H1 (cell line): ENCODE data around the gene LSM4. TPM values are rescaled to one million over a fixed set of nuclear protein-coding genes. Genes with fewer than 3 reads are reported as not detected.
A peak's percentile ranks its signal among the peaks of the same experiment; 100 is the strongest.

Experiments
- CTCF ChIA-PET: fragments of 300-600 bp; sonication (Branson Sonifier 250); formaldehyde crosslinking; loops from one replicate; lab custom pipeline; 2021; ENCODE audit not compliant: partially characterized antibody; lab: Charles Lee
- POLR2A ChIA-PET: fragments of 300-600 bp; sonication (Branson Sonifier 250); formaldehyde crosslinking; loops from one replicate; lab custom pipeline; 2021; ENCODE audit warnings: inconsistent platforms; ENCODE audit not compliant: partially characterized antibody; lab: Charles Lee
- DNase-seq, 2 experiments: peaks; one replicate each; pipeline versions ENCODE4 v3.0.0 to v3.0.0-alpha.2; 2010 to 2022; ENCODE audit warnings: low spot score in 2 of 2, low read depth in 1 of 2, mixed read lengths in 1 of 2
- FAIRE-seq: peaks from 2 replicates; lab custom pipeline; 2011; peaks lifted over from hg19 to GRCh38; lab: Jason Lieb, UNC
- H2AFZ ChIP-seq: 2 replicates; pipeline ENCODE4 v1.8.1; 2012; ENCODE audit warnings: low read length, inconsistent platforms
- H2AK5ac ChIP-seq: 2 replicates; pipeline ENCODE4 v1.6.1; 2013; ENCODE audit warnings: low read depth, low read length
- H2BK120ac ChIP-seq: replicated peaks from 2 replicates; pipeline ENCODE3; 2013; ENCODE audit warnings: low read depth, low read length, inconsistent platforms
- H2BK12ac ChIP-seq: 2 replicates; pipeline ENCODE4 v1.6.1; 2013; ENCODE audit warnings: low read depth, low read length
- H2BK15ac ChIP-seq: 2 replicates; pipeline ENCODE4 v1.6.1; 2013; ENCODE audit warnings: low read length
- H2BK20ac ChIP-seq: 2 replicates; pipeline ENCODE4 v1.6.1; 2013; ENCODE audit warnings: low read length
- H2BK5ac ChIP-seq: 2 replicates; pipeline ENCODE4 v1.6.1; 2013; ENCODE audit warnings: low read depth, low read length
- H3K14ac ChIP-seq: 2 replicates; pipeline ENCODE4 v1.6.1; 2013; ENCODE audit warnings: inconsistent platforms; ENCODE audit not compliant: insufficient read length
- H3K18ac ChIP-seq: 2 replicates; pipeline ENCODE4 v1.6.1; 2013; ENCODE audit warnings: low read length; ENCODE audit errors: extremely low read depth
- H3K23ac ChIP-seq: 2 replicates; pipeline ENCODE4 v1.6.1; 2013; ENCODE audit warnings: inconsistent platforms; ENCODE audit not compliant: insufficient read length
- H3K23me2 ChIP-seq: 2 replicates; pipeline ENCODE4 v1.6.1; 2013; ENCODE audit warnings: low read depth, low read length
- H3K27ac ChIP-seq: 2 replicates; pipeline ENCODE4 v1.6.1; 2011; ENCODE audit warnings: low read depth, low read length, inconsistent platforms
- H3K27me3 ChIP-seq, 4 experiments: replicated peaks in 1 of 4; 1 replicate in 1 of 4; 2 replicates in 3 of 4; pipeline versions ENCODE4 v1.6.1 to v1.8.1; 2011 to 2013; ENCODE audit warnings: low read length in 3 of 4, mild to moderate bottlenecking in 3 of 4, inconsistent platforms in 2 of 4, mixed read lengths in 2 of 4, moderate library complexity in 1 of 4; ENCODE audit not compliant: control insufficient read depth in 3 of 4, insufficient read depth in 3 of 4; ENCODE audit errors: extremely low read depth in 1 of 4
- H3K36me3 ChIP-seq, 4 experiments: 2 replicates each; pipeline versions ENCODE4 v1.6.1 to v1.8.1; 2011 to 2013; ENCODE audit warnings: mild to moderate bottlenecking in 4 of 4, low read length in 3 of 4, moderate library complexity in 2 of 4, control low read depth in 1 of 4, inconsistent platforms in 1 of 4; ENCODE audit not compliant: insufficient read depth in 4 of 4, control insufficient read depth in 2 of 4
- H3K4ac ChIP-seq: replicated peaks from 2 replicates; pipeline ENCODE3; 2013; ENCODE audit warnings: low read length, low read depth, mixed read lengths, inconsistent platforms; ENCODE audit not compliant: insufficient read length
- H3K4me1 ChIP-seq, 4 experiments: replicated peaks in 1 of 4; 1 replicate in 1 of 4; 2 replicates in 3 of 4; pipeline versions ENCODE4 v1.6.1 to v1.8.1; 2011 to 2013; ENCODE audit warnings: low read length in 3 of 4, inconsistent platforms in 2 of 4, mixed read lengths in 1 of 4; ENCODE audit not compliant: insufficient read depth in 4 of 4, control insufficient read depth in 3 of 4
- H3K4me2 ChIP-seq, 2 experiments: 2 replicates each; pipeline versions ENCODE4 v1.6.1 to v1.8.1; 2011 to 2013; ENCODE audit warnings: low read depth in 2 of 2, low read length in 2 of 2, control low read depth in 1 of 2, inconsistent platforms in 1 of 2, mild to moderate bottlenecking in 1 of 2; ENCODE audit not compliant: insufficient read depth in 1 of 2
- H3K4me3 ChIP-seq, 4 experiments: fragments of 200-600, 300-600 bp in 1 of 4; sonication (generic), shearing (Covaris generic), sonication (Bioruptor Twin) in 1 of 4; 2 replicates each; pipeline versions ENCODE4 v1.5.1 to v1.8.1; 2011 to 2016; ENCODE audit warnings: low read length in 4 of 4, low read depth in 3 of 4, control low read depth in 2 of 4, inconsistent platforms in 2 of 4, mild to moderate bottlenecking in 2 of 4, mixed read lengths in 1 of 4, moderate library complexity in 1 of 4; ENCODE audit not compliant: insufficient read depth in 2 of 4; ENCODE audit errors: extremely low read depth in 1 of 4
- H3K56ac ChIP-seq: replicated peaks from 2 replicates; pipeline ENCODE3; 2013; ENCODE audit warnings: low read depth, mild to moderate bottlenecking, mixed read lengths, low read length, inconsistent platforms; ENCODE audit not compliant: insufficient read length
- H3K79me1 ChIP-seq: 2 replicates; pipeline ENCODE4 v1.6.1; 2013; ENCODE audit warnings: low read depth, low read length, control low read depth
- H3K79me2 ChIP-seq, 2 experiments: 2 replicates each; pipeline versions ENCODE4 v1.6.1 to v1.8.1; 2012 to 2013; ENCODE audit warnings: low read length in 2 of 2, mild to moderate bottlenecking in 2 of 2, inconsistent platforms in 1 of 2; ENCODE audit not compliant: insufficient read depth in 2 of 2, control insufficient read depth in 1 of 2
- H3K9ac ChIP-seq, 4 experiments: replicated peaks in 1 of 4; 1 replicate in 1 of 4; 2 replicates in 3 of 4; pipeline versions ENCODE4 v1.6.1 to v1.8.1; 2011 to 2013; ENCODE audit warnings: low read depth in 3 of 4, low read length in 3 of 4, control low read depth in 2 of 4, mild to moderate bottlenecking in 2 of 4, moderate library complexity in 2 of 4, inconsistent platforms in 1 of 4; ENCODE audit errors: extremely low read depth in 1 of 4
- H3K9me3 ChIP-seq, 2 experiments: 2 replicates each; pipeline versions ENCODE4 v1.6.1 to v1.8.1; 2012 to 2013; ENCODE audit warnings: mild to moderate bottlenecking in 2 of 2, moderate library complexity in 2 of 2, control low read depth in 1 of 2, inconsistent platforms in 1 of 2, low read depth in 1 of 2, low read length in 1 of 2, mixed read lengths in 1 of 2; ENCODE audit not compliant: insufficient read depth in 2 of 2
- H4K20me1 ChIP-seq, 2 experiments: replicated peaks in 1 of 2; 2 replicates each; pipeline versions ENCODE3 to v1.8.1; 2011 to 2013; ENCODE audit warnings: inconsistent platforms in 2 of 2, low read length in 2 of 2, mild to moderate bottlenecking in 1 of 2; ENCODE audit not compliant: insufficient read depth in 2 of 2, control insufficient read depth in 1 of 2
- H4K5ac ChIP-seq: 2 replicates; pipeline ENCODE4 v1.6.1; 2013; ENCODE audit warnings: low read length, low read depth, mixed read lengths, inconsistent platforms; ENCODE audit not compliant: insufficient read length
- H4K8ac ChIP-seq: 2 replicates; pipeline ENCODE4 v1.8.0; 2013; ENCODE audit warnings: mild to moderate bottlenecking, moderate library complexity, low read length, inconsistent platforms; ENCODE audit not compliant: insufficient read depth; ENCODE audit errors: extremely low read depth
- H4K91ac ChIP-seq: replicated peaks from 2 replicates; pipeline ENCODE3; 2013; ENCODE audit warnings: low read length, mixed read lengths, inconsistent platforms; ENCODE audit not compliant: insufficient read length
- EZH2 ChIP-seq: fragments of 200-600 bp; sonication (generic); IDR thresholded peaks from 2 replicates; pipeline ENCODE4 v1.7.1; 2012; ENCODE audit warnings: low read depth, mild to moderate bottlenecking, moderate library complexity, low read length, inconsistent platforms; ENCODE audit not compliant: severe bottlenecking
- FOSL1 ChIP-seq: IDR thresholded peaks from 2 replicates; pipeline ENCODE4 v1.6.1; 2011; ENCODE audit warnings: mild to moderate bottlenecking, low read depth, low read length, moderate library complexity; ENCODE audit not compliant: insufficient read depth
- PHF8 ChIP-seq: fragments of 200-600 bp; sonication (generic); conservative IDR thresholded peaks from 2 replicates; pipeline ENCODE4 v1.7.1; 2012; ENCODE audit warnings: low read depth, mild to moderate bottlenecking, inconsistent platforms, low read length, moderate library complexity
- POU5F1 ChIP-seq: IDR thresholded peaks from 2 replicates; pipeline ENCODE4 v1.6.1; 2011; ENCODE audit warnings: low read depth, mild to moderate bottlenecking, low read length, moderate library complexity
- RAD21 ChIP-seq, 2 experiments: IDR thresholded peaks in 1 of 2; conservative IDR thresholded peaks in 1 of 2; 2 replicates each; pipeline ENCODE4 v1.6.1; 2011; ENCODE audit warnings: low read depth in 2 of 2, low read length in 2 of 2, improper control_type of control experiment in 1 of 2, inconsistent platforms in 1 of 2, mild to moderate bottlenecking in 1 of 2, moderate library complexity in 1 of 2
- SP1 ChIP-seq: IDR thresholded peaks from 2 replicates; pipeline ENCODE4 v1.6.1; 2011; ENCODE audit warnings: low read depth, low read length
- SP4 ChIP-seq: IDR thresholded peaks from 2 replicates; pipeline ENCODE4 v1.6.1; 2012; ENCODE audit warnings: low read length, inconsistent platforms
- SRF ChIP-seq: IDR thresholded peaks from 2 replicates; pipeline ENCODE4 v1.6.1; 2011; ENCODE audit warnings: mild to moderate bottlenecking, low read depth, low read length, moderate library complexity
- TAF1 ChIP-seq: IDR thresholded peaks from 2 replicates; pipeline ENCODE4 v1.6.1; 2011; ENCODE audit warnings: mild to moderate bottlenecking, low read depth, low read length
- TBP ChIP-seq: IDR thresholded peaks from 2 replicates; pipeline ENCODE4 v1.6.1; 2011; ENCODE audit warnings: low read depth, low read length, improper control_type of control experiment
- WGBS, 2 experiments: shearing (Covaris generic) in 1 of 2; methylation state at CpG; one replicate each; pipeline versions ENCODE4 v1.1.6 to v1.1.7; 2013 to 2015; ENCODE audit warnings: low lambda C conversion rate in 2 of 2, mixed read lengths in 2 of 2, inconsistent platforms in 1 of 2, low coverage in 1 of 2, missing lambda C conversion rate in 1 of 2; ENCODE audit not compliant: insufficient replicate concordance in 2 of 2, insufficient coverage in 1 of 2, insufficient read length in 1 of 2; ENCODE audit errors: extremely low coverage in 1 of 2, missing lambda C conversion rate in 1 of 2; 5-methylcytosine and 5-hydroxymethylcytosine counted together
- polyA plus RNA-seq, 7 experiments: library from polyadenylated mRNA; depleted of rRNA in 3 of 7; stranded (reverse) in 5 of 7; unstranded in 2 of 7; fragments of >200 nt in 5 of 7; fragments of 200-250 nt in 2 of 7; gene quantifications; 1 replicate in 5 of 7; 2 replicates in 1 of 7; 4 replicates in 1 of 7; pipeline versions ENCODE4 v1.2.1 to v1.2.3, GENCODE V29; 2011 to 2013; ENCODE audit warnings: missing spikeins in 2 of 7, mixed read lengths in 2 of 7
- total RNA-seq: library from RNA; stranded (reverse); fragmentation: NEBNext Ultra II Directional; extraction: Animal tissue kit (Norgen Biotek cat#: 25700); gene quantifications from 2 replicates; pipeline ENCODE4 v1.2.1, GENCODE V29; 2021
- TF ChIP-seq, protein P1 (sequence below): IDR thresholded peaks from 2 replicates; pipeline ENCODE4 v1.6.1; 2012; ENCODE audit warnings: inconsistent platforms

The LSM4 gene
- total and polyA plus RNA-seq, 2 of the 8 experiments (the other 6 are each of a cell fraction or from before 2014, with no cell fraction given) = 302 to 319 TPM

DNA sequence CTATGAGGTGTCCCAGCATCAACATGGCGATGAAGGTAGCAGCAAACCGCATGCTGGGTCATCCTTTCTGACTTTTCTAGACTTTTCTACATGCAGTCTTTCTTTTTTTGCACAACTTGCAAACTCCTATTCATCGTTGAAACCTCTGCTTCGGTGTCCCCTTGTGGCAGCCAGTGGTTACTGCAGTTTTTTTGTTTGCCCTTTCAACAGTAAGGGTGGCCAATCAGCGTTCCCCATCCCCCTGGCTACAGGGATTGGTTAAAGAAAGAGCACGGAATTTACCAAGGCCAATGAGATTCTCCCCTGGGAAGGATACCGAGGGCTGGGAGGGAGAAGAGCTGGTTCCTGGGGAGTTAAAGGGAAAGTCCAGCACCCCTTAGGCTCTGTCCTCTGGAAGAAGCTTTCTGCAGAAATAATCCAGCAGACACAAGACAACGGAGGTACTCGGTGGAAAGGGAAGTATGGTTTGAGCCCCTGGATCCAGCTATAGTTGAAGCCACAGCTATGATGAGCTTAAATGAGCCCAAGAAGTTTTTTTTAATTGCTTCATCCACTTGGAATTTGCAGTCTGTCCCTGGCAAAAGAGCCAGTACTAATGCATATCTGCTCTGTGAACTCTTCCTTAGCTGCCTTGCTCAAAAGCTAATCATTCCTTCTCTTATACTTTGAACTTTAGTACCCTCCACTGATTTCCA, 5.6 kb upstream of the LSM4 start:
- no peaks in the 10 kb centered on the region for H3K23me2 ChIP-seq
- no peak overlapping the region for H2AK5ac ChIP-seq
- H2BK12ac ChIP-seq = 0 out of 2 replicates have a peak overlapping the region, but pooled peaks have one; percentile 42
- H3K9ac ChIP-seq = peak overlapping the region in 1 of 4 experiments; percentile 4; a peak in 1 of 7 replicates
- H4K5ac ChIP-seq = peak overlapping the region; percentile 60
- no peak overlapping the region for H3K56ac ChIP-seq
- H3K9me3 ChIP-seq = no peaks in the 10 kb centered on the region
- no peak overlapping the region; the same call in 1 of the 2 replicates for H3K27ac ChIP-seq
- FAIRE-seq (peak; percentile 99), DNase-seq (peak; percentile 87)
- peak overlapping the region; percentile 75 for H3K18ac ChIP-seq
- no peaks in the 10 kb centered on the region for H3K27me3 ChIP-seq
- H4K91ac ChIP-seq = peak overlapping the region; percentile 78
- no peak overlapping the region for H4K8ac ChIP-seq
- H3K4ac ChIP-seq = peak overlapping the region; percentile 36
- no peak overlapping the region for H3K14ac ChIP-seq
- peak overlapping the region; percentile 60 to 66 for H3K4me2 ChIP-seq
- peak overlapping the region; percentile 28 to 53 (median 38); a peak in 6 of 8 replicates for H3K4me3 ChIP-seq
- H3K79me1 ChIP-seq = no peaks in the 10 kb centered on the region
- peaks cover 0 to 7% (median 4%) of the 10 kb centered on the region in 4 experiments; a peak in 5 of 7 replicates for H3K4me1 ChIP-seq
- H2BK5ac ChIP-seq = peak overlapping the region; percentile 57; the same call in 1 of the 2 replicates
- H2BK15ac ChIP-seq = no peak overlapping the region
- ChIA-PET POLR2A (interaction anchor here (0.6 to 20.2 kb wide), 7 partner anchors 11 to 107 kb away, joined by 3 to 224 read pairs (median 4); partner anchors contain the start of genes IQCN and JUND), CTCF (interaction anchor here (0.7 to 7.7 kb wide), 47 partner anchors 10 to 511 kb away, joined by 3 to 179 read pairs (median 5); partner anchors contain the start of genes GDF15, IQCN, JUND and PGPEP1)
- no peak overlapping the region for H3K23ac ChIP-seq
- H3K36me3 ChIP-seq = no peaks in the 10 kb centered on the region
- peak overlapping the region; percentile 60 for H2BK120ac ChIP-seq
- H4K20me1 ChIP-seq = no peaks in the 10 kb centered on the region
- no peak overlapping the region for H2BK20ac ChIP-seq
- 5% methylated on average over 9 of the region's 9 CpGs; no CpG with 5 or more reads in 1 of the 2 experiments for WGBS, 2 experiments
- H3K79me2 ChIP-seq = no peaks in the 10 kb centered on the region
- peak overlapping the region; percentile 70 for H2AFZ ChIP-seq
- TF ChIP-seq SP4 = no peak
- no peak for TF ChIP-seq PHF8
- TF ChIP-seq EZH2 = no peak
- no peak for TF ChIP-seq FOSL1
- TF ChIP-seq TBP = peak; percentile 61; the same call in 1 of the 2 replicates
- peak; percentile 60 to 72 for TF ChIP-seq RAD21 (IDR thresholded peaks at IDR 0.05 in 1 of 2, conservative IDR thresholded peaks at IDR 0.05 in 1 of 2; ENCODE audit: low read depth in 2 of 2, low read length in 2 of 2)
- TF ChIP-seq TAF1 = 0 out of 2 replicates have a peak, but pooled peaks have one; percentile 42
- TF ChIP-seq SRF = no peak
- peak; percentile 89; the same call in 1 of the 2 replicates for TF ChIP-seq SP1
- TF ChIP-seq POU5F1 = no peak
- TF ChIP-seq, protein P1, sequence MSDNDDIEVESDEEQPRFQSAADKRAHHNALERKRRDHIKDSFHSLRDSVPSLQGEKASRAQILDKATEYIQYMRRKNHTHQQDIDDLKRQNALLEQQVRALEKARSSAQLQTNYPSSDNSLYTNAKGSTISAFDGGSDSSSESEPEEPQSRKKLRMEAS = peak; percentile 57; the same call in 1 of the 2 replicates
